HCT116 (cell line): ENCODE measurements around the gene SLC22A12. TPM values are rescaled to one million over a fixed set of nuclear protein-coding genes. Genes with fewer than 3 reads are reported as not detected.

Source experiments
- ATAC-seq: fragments of 200-7000 bp; cut with Tn5 transposase; 2 replicates; pipeline ENCODE4 v1.9.1; 2020; ENCODE audit warnings: mild to moderate bottlenecking, moderate library complexity
- BruUV-seq: library from RNA; stranded (reverse); fragments of 400-500 nt; replicated peaks from 2 replicates; lab custom pipeline; 2021; lab: Mats Ljungman, UMichigan
- CTCF ChIA-PET: fragments of 300-600 bp; sonication (Branson Sonifier 250); formaldehyde crosslinking; loops from one replicate; lab custom pipeline; 2021; ENCODE audit warnings: antibody characterized with exemption; lab: Charles Lee
- POLR2A ChIA-PET: fragments of 300-600, 350-600 bp; sonication (Branson Sonifier 250); formaldehyde crosslinking; loops from one replicate; lab custom pipeline; 2021; ENCODE audit warnings: antibody characterized with exemption; lab: Charles Lee
- RAD21 ChIA-PET, 2 experiments: fragments of 300-600 bp; sonication (Branson Sonifier 250); formaldehyde crosslinking; loops; one replicate each; lab custom pipeline; 2023; ENCODE audit warnings: low total read pairs in 2 of 2; ENCODE audit not compliant: uncharacterized antibody in 2 of 2, unreplicated experiment in 2 of 2, low non-redundant PET in 1 of 2; lab: Charles Lee
- DNase-seq: peaks from one replicate; pipeline ENCODE4 v3.0.0-alpha.2; 2010; ENCODE audit warnings: low read depth, low spot score
- H2AFZ ChIP-seq: fragments of 200-600 bp; shearing (Covaris generic), sonication (generic); 2 replicates; pipeline ENCODE4 v1.6.1; 2017; ENCODE audit warnings: low read depth, mixed run types, mixed read lengths, antibody characterized with exemption, low read length; ENCODE audit not compliant: poor library complexity, severe bottlenecking
- H3K27ac ChIP-seq: 2 replicates; pipeline ENCODE4 v1.5.1; 2012; ENCODE audit warnings: low read depth, low read length
- H3K27me3 ChIP-seq: fragments of 200-600 bp; sonication (generic); 2 replicates; pipeline ENCODE4 v1.6.1; 2016; ENCODE audit warnings: mixed run types, low read length, mixed read lengths; ENCODE audit not compliant: insufficient read depth
- H3K36me3 ChIP-seq, 2 experiments: fragments of 200-500 bp in 1 of 2; fragments of 200-600 bp in 1 of 2; sonication (Bioruptor generic) in 1 of 2; sonication (generic) in 1 of 2; 2 replicates each; pipeline versions ENCODE4 v1.5.1 to v1.6.1; 2014 to 2016; ENCODE audit warnings: low read length in 2 of 2, inconsistent platforms in 1 of 2, mixed read lengths in 1 of 2, mixed run types in 1 of 2; ENCODE audit not compliant: insufficient read depth in 2 of 2, control insufficient read depth in 1 of 2
- H3K4me1 ChIP-seq, 2 experiments: fragments of 200-600 bp in 1 of 2; sonication (generic) in 1 of 2; 2 replicates each; pipeline versions ENCODE4 v1.5.1 to v1.6.1; 2012 to 2017; ENCODE audit warnings: low read length in 2 of 2, inconsistent platforms in 1 of 2, mild to moderate bottlenecking in 1 of 2, mixed read lengths in 1 of 2, mixed run types in 1 of 2, moderate library complexity in 1 of 2; ENCODE audit not compliant: insufficient read depth in 2 of 2, control insufficient read depth in 1 of 2
- H3K4me2 ChIP-seq: fragments of 200-600 bp; sonication (generic); 2 replicates; pipeline ENCODE4 v1.6.1; 2017; ENCODE audit warnings: mixed run types, low read length, mixed read lengths
- H3K4me3 ChIP-seq, 2 experiments: fragments of 200-600 bp in 1 of 2; sonication (generic) in 1 of 2; replicated peaks in 1 of 2; 2 replicates each; pipeline ENCODE4 v1.5.1; 2011 to 2016; ENCODE audit warnings: low read length in 2 of 2, control low read depth in 1 of 2, low read depth in 1 of 2, mild to moderate bottlenecking in 1 of 2, mixed read lengths in 1 of 2, mixed run types in 1 of 2
- H3K79me2 ChIP-seq: fragments of 200-600 bp; sonication (generic); 2 replicates; pipeline ENCODE4 v1.6.1; 2017; ENCODE audit warnings: mild to moderate bottlenecking, mixed run types, low read length, moderate library complexity, mixed read lengths; ENCODE audit not compliant: insufficient read depth
- H3K9ac ChIP-seq: fragments of 200-600 bp; sonication (generic); 2 replicates; pipeline ENCODE4 v1.6.1; 2016; ENCODE audit warnings: low read length, mixed read lengths
- H3K9me2 ChIP-seq: fragments of 200-600 bp; sonication (generic), shearing (Covaris generic); 2 replicates; pipeline ENCODE4 v1.6.1; 2017; ENCODE audit warnings: mixed run types, mild to moderate bottlenecking, moderate library complexity; ENCODE audit not compliant: insufficient read depth
- H3K9me3 ChIP-seq, 2 experiments: fragments of 200-500 bp in 1 of 2; fragments of 200-600 bp in 1 of 2; sonication (Bioruptor generic) in 1 of 2; sonication (generic) in 1 of 2; 2 replicates each; pipeline ENCODE4 v1.6.1; 2014 to 2017; ENCODE audit warnings: low read length in 2 of 2, mixed read lengths in 2 of 2, inconsistent platforms in 1 of 2, low read depth in 1 of 2, mild to moderate bottlenecking in 1 of 2, mixed run types in 1 of 2, moderate library complexity in 1 of 2; ENCODE audit not compliant: control insufficient read depth in 1 of 2, insufficient read depth in 1 of 2
- H4K20me1 ChIP-seq: fragments of 200-600 bp; sonication (generic), shearing (Covaris generic); 2 replicates; pipeline ENCODE4 v1.6.1; 2017; ENCODE audit warnings: mixed run types, mild to moderate bottlenecking, moderate library complexity; ENCODE audit not compliant: insufficient read depth
- CBX3 ChIP-seq: IDR thresholded peaks from 2 replicates; pipeline ENCODE4 v1.6.1; 2012; ENCODE audit warnings: low read depth
- EGR1 ChIP-seq: IDR thresholded peaks from 2 replicates; pipeline ENCODE4 v1.6.1; 2012; ENCODE audit warnings: low read depth
- EZH2 ChIP-seq: fragments of 200-600 bp; sonication (generic); IDR thresholded peaks from 2 replicates; pipeline ENCODE4 v1.6.1; 2017; ENCODE audit warnings: antibody characterized with exemption, mixed run types
- EZH2phosphoT487 ChIP-seq: fragments of 200-600 bp; IDR thresholded peaks from 2 replicates; pipeline ENCODE4 v1.6.1; 2018; ENCODE audit warnings: antibody characterized with exemption, borderline replicate concordance
- FOSL1 ChIP-seq: IDR thresholded peaks from 2 replicates; pipeline ENCODE4 v1.6.1; 2012; ENCODE audit warnings: low read depth
- JUND ChIP-seq: IDR thresholded peaks from 2 replicates; pipeline ENCODE4 v1.6.1; 2012
- MAX ChIP-seq: IDR thresholded peaks from 2 replicates; pipeline ENCODE4 v1.6.1; 2012
- POLR2A ChIP-seq: IDR thresholded peaks from 2 replicates; pipeline ENCODE4 v1.7.0; 2011; ENCODE audit warnings: borderline replicate concordance; ENCODE audit not compliant: insufficient read depth, insufficient read length; ENCODE audit errors: extremely low read depth
- RAD21 ChIP-seq: IDR thresholded peaks from 2 replicates; pipeline ENCODE4 v1.6.1; 2012; ENCODE audit warnings: low read depth, mild to moderate bottlenecking
- SRF ChIP-seq: IDR thresholded peaks from 2 replicates; pipeline ENCODE4 v1.6.1; 2012; ENCODE audit warnings: low read depth
- TCF7L2 ChIP-seq: IDR thresholded peaks from 2 replicates; pipeline ENCODE4 v1.7.0; 2011; ENCODE audit warnings: borderline replicate concordance, inconsistent platforms; ENCODE audit not compliant: insufficient read depth, insufficient read length; ENCODE audit errors: extremely low read depth
- YY1 ChIP-seq: IDR thresholded peaks from 2 replicates; pipeline ENCODE4 v1.6.1; 2011; ENCODE audit warnings: low read length, low read depth, moderate library complexity, mild to moderate bottlenecking; ENCODE audit not compliant: insufficient replicate concordance; ENCODE audit errors: extremely low read depth
- ZBTB33 ChIP-seq: IDR thresholded peaks from 2 replicates; pipeline ENCODE4 v1.6.1; 2011; ENCODE audit warnings: mild to moderate bottlenecking, low read length, moderate library complexity; ENCODE audit not compliant: insufficient replicate concordance; ENCODE audit errors: extremely low read depth
- intact Hi-C: fragments of 100-400 bp; cut with micrococcal nuclease; formaldehyde crosslinking; loops from 2 replicates; pipeline ENCODE4 v1.10.0; 2022
- total RNA-seq: library from RNA; stranded (reverse); gene quantifications from one replicate; pipeline ENCODE4 v1.2.1, GENCODE V29; 2021; ENCODE audit not compliant: unreplicated experiment
- TF ChIP-seq, protein P1 (sequence below): IDR thresholded peaks from 2 replicates; pipeline ENCODE4 v1.6.1; 2012; ENCODE audit warnings: low read depth

The SLC22A12 gene
- total RNA-seq, 1 experiment from 2014 or later = not detected

GRCh38 chr11:64598106-64598796, 7.2 kb downstream of the SLC22A12 start:
- Histone ChIP-seq H3K9me3 (no peaks in the 10 kb centered on the region), H3K36me3 (no peaks in the 10 kb centered on the region), H3K79me2 (no peaks in the 10 kb centered on the region), H3K9ac (no peak overlapping the region), H3K4me2 (no peak overlapping the region), H3K9me2 (no peaks in the 10 kb centered on the region), H4K20me1 (no peaks in the 10 kb centered on the region), H2AFZ (no peak overlapping the region), H3K27ac (no peak overlapping the region), H3K4me1 (no peaks in the 10 kb centered on the region), H3K27me3 (no peaks in the 10 kb centered on the region), H3K4me3 (no peak overlapping the region)
- RAD21 ChIA-PET = no interaction called here
- CTCF ChIA-PET = interaction anchor here (0.8 kb wide), 1 partner anchor 48 kb away, joined by 3 read pairs; no protein-coding TSS in a partner anchor
- ATAC-seq (no peak), DNase-seq (no peak)
- POLR2A ChIA-PET = no interaction called here
- no peak for TF ChIP-seq TCF7L2
- TF ChIP-seq JUND = no peak
- TF ChIP-seq, protein P1, sequence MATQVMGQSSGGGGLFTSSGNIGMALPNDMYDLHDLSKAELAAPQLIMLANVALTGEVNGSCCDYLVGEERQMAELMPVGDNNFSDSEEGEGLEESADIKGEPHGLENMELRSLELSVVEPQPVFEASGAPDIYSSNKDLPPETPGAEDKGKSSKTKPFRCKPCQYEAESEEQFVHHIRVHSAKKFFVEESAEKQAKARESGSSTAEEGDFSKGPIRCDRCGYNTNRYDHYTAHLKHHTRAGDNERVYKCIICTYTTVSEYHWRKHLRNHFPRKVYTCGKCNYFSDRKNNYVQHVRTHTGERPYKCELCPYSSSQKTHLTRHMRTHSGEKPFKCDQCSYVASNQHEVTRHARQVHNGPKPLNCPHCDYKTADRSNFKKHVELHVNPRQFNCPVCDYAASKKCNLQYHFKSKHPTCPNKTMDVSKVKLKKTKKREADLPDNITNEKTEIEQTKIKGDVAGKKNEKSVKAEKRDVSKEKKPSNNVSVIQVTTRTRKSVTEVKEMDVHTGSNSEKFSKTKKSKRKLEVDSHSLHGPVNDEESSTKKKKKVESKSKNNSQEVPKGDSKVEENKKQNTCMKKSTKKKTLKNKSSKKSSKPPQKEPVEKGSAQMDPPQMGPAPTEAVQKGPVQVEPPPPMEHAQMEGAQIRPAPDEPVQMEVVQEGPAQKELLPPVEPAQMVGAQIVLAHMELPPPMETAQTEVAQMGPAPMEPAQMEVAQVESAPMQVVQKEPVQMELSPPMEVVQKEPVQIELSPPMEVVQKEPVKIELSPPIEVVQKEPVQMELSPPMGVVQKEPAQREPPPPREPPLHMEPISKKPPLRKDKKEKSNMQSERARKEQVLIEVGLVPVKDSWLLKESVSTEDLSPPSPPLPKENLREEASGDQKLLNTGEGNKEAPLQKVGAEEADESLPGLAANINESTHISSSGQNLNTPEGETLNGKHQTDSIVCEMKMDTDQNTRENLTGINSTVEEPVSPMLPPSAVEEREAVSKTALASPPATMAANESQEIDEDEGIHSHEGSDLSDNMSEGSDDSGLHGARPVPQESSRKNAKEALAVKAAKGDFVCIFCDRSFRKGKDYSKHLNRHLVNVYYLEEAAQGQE = no peak
- TF ChIP-seq CBX3 = no peak
- no peak for TF ChIP-seq POLR2A
- TF ChIP-seq FOSL1 = no peak
- TF ChIP-seq SRF = no peak
- TF ChIP-seq EZH2 = no peak
- TF ChIP-seq YY1 = no peak
- no peak for TF ChIP-seq EZH2phosphoT487
- no peak for TF ChIP-seq RAD21
- TF ChIP-seq ZBTB33 = no peak
- TF ChIP-seq MAX = no peak
- TF ChIP-seq EGR1 = no peak
- intact Hi-C loops = no loop called here
- no TSS peak for BruUV-seq
